Left ventricle myocardium inferior (tissue), 1 donor: ENCODE measurements around the gene HIPK2. TPM values are rescaled to one million over a fixed set of nuclear protein-coding genes. Genes with fewer than 3 reads are reported as not detected.

Source experiments
- DNase-seq: peaks from one replicate; pipeline ENCODE4 v3.0.0-alpha.2; 2020
- H3K27ac ChIP-seq: fragments of 200-600 bp; replicated peaks from 2 replicates; pipeline ENCODE4 v1.8.0; 2021
- H3K27me3 ChIP-seq: fragments of 200-600 bp; 2 replicates; pipeline ENCODE4 v1.8.0; 2021; ENCODE audit warnings: low read depth
- H3K36me3 ChIP-seq: fragments of 200-600 bp; 2 replicates; pipeline ENCODE4 v1.8.0; 2021
- H3K4me1 ChIP-seq: fragments of 200-600 bp; 2 replicates; pipeline ENCODE4 v1.8.0; 2021
- H3K4me3 ChIP-seq: fragments of 200-600 bp; 2 replicates; pipeline ENCODE4 v1.8.0; 2021; ENCODE audit warnings: mild to moderate bottlenecking, moderate library complexity
- H3K9me3 ChIP-seq: fragments of 200-600 bp; replicated peaks from 2 replicates; pipeline ENCODE4 v1.8.0; 2021
- intact Hi-C: fragments of 100-400 bp; cut with micrococcal nuclease; formaldehyde crosslinking; loops from one replicate; pipeline ENCODE4 v1.11.0; 2022
- total RNA-seq: library from RNA; stranded (reverse); fragmentation: NEBNext Ultra II Directional; extraction: Animal tissue kit (Norgen Biotek cat#: 25700); gene quantifications from one replicate; pipeline ENCODE4 v1.2.1, GENCODE V29; 2021
- TF ChIP-seq, protein P1 (sequence below): fragments of 200-600 bp; IDR thresholded peaks from 2 replicates; pipeline ENCODE4 v1.8.0; 2021; ENCODE audit warnings: antibody characterized with exemption, mild to moderate bottlenecking, borderline replicate concordance
- donor health status: DM: no; HTN: yes; CAD: no; lungs with severe emphysema.

Gene HIPK2
- total RNA-seq, 1 donor from 2014 or later: 127 TPM

DNA sequence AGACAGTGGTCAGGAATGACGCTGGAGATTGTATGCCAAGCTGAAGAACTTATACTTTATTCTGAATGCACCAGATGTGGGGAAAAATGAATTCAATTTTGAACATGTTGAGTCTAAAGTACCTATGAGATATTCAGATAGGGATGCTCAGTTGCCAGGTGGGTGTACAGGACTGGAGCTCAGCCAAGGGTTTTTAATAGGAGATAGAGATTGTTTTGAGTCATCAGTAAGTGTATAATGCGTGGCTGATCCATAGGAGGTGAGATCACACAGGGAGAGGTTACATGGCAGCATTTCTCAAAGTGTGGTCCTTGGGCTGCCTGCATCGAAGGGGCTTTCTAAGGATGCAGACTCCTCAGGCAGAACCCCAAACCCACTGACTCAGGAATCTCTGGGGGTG, 6.8 kb upstream of the HIPK2 start:
- Histone ChIP-seq H3K9me3 (no peaks in the 10 kb centered on the region), H3K27me3 (peaks cover 8% of the 10 kb centered on the region), H3K36me3 (no peaks in the 10 kb centered on the region), H3K4me1 (no peaks in the 10 kb centered on the region), H3K27ac (no peak overlapping the region), H3K4me3 (no peak overlapping the region)
- intact Hi-C loops: loop anchor here (10.0 kb wide), 1 partner anchor 120 kb away; no protein-coding TSS in a partner anchor
- no peak for DNase-seq
- TF ChIP-seq, protein P1, sequence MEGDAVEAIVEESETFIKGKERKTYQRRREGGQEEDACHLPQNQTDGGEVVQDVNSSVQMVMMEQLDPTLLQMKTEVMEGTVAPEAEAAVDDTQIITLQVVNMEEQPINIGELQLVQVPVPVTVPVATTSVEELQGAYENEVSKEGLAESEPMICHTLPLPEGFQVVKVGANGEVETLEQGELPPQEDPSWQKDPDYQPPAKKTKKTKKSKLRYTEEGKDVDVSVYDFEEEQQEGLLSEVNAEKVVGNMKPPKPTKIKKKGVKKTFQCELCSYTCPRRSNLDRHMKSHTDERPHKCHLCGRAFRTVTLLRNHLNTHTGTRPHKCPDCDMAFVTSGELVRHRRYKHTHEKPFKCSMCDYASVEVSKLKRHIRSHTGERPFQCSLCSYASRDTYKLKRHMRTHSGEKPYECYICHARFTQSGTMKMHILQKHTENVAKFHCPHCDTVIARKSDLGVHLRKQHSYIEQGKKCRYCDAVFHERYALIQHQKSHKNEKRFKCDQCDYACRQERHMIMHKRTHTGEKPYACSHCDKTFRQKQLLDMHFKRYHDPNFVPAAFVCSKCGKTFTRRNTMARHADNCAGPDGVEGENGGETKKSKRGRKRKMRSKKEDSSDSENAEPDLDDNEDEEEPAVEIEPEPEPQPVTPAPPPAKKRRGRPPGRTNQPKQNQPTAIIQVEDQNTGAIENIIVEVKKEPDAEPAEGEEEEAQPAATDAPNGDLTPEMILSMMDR: no peak

DNA sequence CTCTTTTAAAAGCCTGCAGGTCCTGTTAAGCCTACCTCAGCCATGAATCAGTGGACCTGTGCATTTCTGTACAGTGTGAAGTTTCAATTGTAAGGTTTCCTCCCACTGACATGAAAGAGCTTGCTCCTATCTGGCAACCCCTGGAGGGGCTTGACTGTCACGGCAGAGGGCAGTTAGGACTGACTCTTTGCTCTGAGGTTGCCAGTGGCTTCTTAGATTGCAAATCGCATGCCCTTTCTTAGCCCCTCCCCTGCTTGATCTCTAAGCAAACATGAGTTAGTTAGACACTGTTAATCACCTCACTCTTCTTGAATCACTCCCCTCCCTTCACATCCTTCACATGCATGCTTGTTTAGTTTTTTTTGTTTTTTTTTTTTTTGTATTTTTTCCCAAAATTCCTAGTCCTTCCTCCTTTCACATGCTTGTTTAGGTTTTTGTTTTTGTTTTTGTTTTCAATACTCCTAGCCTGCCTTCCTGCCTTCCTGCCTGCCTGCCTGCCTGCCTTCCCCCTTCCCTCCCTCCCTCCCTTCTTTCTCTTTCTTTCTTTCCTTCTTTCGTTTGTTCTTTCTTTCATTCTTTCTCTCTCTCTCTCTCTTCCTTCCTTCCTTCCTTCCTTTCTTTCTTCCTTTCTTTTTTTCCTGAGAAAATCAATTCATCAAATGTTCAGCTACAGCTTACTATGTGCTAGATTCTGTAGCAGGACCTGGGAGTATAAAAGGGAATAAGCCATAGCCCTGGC, 6.0 kb upstream of the HIPK2 start:
- Histone ChIP-seq H3K27me3 (peaks cover 8% of the 10 kb centered on the region), H3K4me3 (no peak overlapping the region), H3K27ac (no peak overlapping the region), H3K36me3 (no peaks in the 10 kb centered on the region), H3K9me3 (no peaks in the 10 kb centered on the region), H3K4me1 (peaks cover 5% of the 10 kb centered on the region)
- intact Hi-C loops: loop anchor here (10.0 kb wide), 1 partner anchor 121 kb away; no protein-coding TSS in a partner anchor
- TF ChIP-seq, protein P1: no peak
- DNase-seq: no peak

DNA sequence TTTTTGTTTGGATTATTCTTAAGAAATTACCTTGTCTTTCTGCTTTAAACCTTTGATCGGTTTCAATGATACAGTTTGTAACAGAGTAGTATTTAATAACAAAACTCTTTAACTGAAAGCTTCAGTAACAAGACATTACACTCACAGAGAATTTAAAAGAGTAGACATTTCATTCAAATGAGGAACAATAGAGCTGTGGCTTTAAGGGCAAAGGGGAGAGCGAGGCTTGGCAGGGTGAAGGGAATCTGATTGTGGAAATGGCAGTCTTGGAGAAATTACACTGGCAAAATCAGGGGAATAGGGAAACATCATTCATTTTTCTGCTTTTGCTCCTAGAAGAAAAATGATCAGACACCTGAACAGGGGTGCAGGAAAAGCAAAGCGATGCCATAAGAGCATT, 5.1 kb upstream of the HIPK2 start:
- Histone ChIP-seq H3K27ac (no peak overlapping the region), H3K4me1 (peaks cover 14% of the 10 kb centered on the region), H3K9me3 (no peaks in the 10 kb centered on the region), H3K36me3 (no peaks in the 10 kb centered on the region), H3K4me3 (no peak overlapping the region), H3K27me3 (peaks cover 8% of the 10 kb centered on the region)
- TF ChIP-seq, protein P1: no peak
- DNase-seq: no peak
- intact Hi-C loops: loop anchor here (10.0 kb wide), 1 partner anchor 122 kb away; no protein-coding TSS in a partner anchor

DNA sequence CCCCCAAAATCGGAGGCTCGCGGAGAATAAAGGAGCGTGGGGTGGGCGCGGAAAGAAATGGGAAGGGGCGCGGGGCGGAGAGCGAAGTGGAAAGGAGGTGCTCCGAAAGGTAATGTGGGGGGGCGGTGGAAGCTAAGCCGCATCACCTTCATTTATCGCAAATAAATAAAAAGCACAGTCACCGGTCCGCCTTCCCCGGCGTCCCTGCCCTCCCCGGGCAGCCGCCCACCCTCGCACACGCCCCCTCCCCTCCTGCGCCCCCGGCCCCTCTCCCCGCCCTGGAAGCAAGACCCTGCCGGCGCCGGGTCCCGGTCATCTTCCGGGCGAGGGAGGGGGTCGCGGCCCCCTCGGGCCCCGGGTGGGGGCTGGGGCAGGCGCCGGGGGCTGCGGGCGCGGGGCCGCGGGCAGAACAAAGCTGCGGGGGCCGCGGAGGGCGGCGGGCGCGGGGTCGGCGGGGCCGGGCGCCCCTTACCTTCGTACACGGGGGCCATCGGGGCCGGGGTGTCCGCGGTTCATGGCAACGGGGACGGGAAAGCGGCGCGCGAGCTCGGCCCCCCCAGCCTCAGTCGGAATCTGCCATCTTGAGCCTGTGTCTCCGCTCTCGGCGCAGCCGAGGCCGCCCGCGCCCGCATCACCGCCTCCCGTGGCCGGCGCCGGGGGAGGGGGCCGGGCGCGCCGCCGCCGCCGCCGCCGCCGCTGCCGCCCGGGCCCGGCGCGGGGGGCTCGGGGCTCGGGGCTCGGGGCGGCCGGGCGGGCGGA, 486 bp downstream of the HIPK2 start:
- peak overlapping the region; percentile 93 for H3K4me3 ChIP-seq
- peaks cover 55% of the 10 kb centered on the region for H3K4me1 ChIP-seq
- TF ChIP-seq, protein P1: no peak
- intact Hi-C loops: loop anchor here (5.0 to 10.0 kb wide), 2 partner anchors 83 to 130 kb away; no protein-coding TSS in a partner anchor
- H3K36me3 ChIP-seq: peaks cover 5% of the 10 kb centered on the region
- H3K27me3 ChIP-seq: no peaks in the 10 kb centered on the region
- DNase-seq: peak; percentile 52
- H3K27ac ChIP-seq: peak overlapping the region; percentile 94
- no peaks in the 10 kb centered on the region for H3K9me3 ChIP-seq

DNA sequence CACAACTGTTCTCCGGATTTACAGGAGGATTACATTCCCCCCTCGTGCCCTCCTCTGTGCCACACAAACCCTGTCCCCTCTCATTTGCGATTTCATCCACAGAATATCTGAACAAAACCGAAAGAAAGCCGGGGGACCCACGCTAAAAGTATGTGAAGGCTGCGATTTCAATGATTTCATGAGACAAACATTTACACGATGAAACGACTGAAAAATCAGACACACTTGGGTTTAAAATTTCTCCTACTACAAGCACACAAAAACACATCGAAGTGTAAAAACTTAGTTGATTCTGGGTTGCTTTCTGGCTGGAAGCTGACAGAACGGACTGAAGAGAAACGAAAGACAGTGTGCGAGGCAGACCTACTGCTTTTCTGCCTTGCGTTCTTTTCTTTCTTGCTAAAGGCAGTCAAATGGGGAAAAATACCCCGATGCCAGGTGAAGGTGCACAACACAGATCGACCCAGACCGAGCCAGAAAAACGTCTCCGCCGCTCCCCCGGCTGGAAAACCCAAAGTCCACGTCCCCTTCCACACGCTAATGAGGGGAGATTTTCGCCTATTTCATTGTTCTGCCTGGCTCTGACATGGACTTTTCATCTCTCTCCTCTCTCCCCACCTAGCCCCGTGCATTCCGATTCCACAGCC, 1.2 kb downstream of the HIPK2 start:
- Histone ChIP-seq H3K27ac (peak overlapping the region; percentile 94), H3K36me3 (peaks cover 5% of the 10 kb centered on the region), H3K9me3 (no peaks in the 10 kb centered on the region), H3K27me3 (no peaks in the 10 kb centered on the region), H3K4me3 (peak overlapping the region; percentile 93), H3K4me1 (peaks cover 62% of the 10 kb centered on the region)
- intact Hi-C loops: loop anchor here (5.0 to 10.0 kb wide), 2 partner anchors 82 to 129 kb away; no protein-coding TSS in a partner anchor
- no peak for DNase-seq
- TF ChIP-seq, protein P1: no peak
